RKO (cell line): ENCODE data around the gene USP9Y.

Experiments used
- DNase-seq: peaks from one replicate; pipeline ENCODE4 v3.0.0-alpha.2; 2016; ENCODE audit warnings: low spot score

USP9Y gene

GRCh38 chrY:12765976-12766375 lies 64.9 kb downstream of the USP9Y start:
- DNase-seq, result no peak

GRCh38 chrY:12784521-12784920 lies 83.5 kb downstream of the USP9Y start:
- no peak for DNase-seq

- DNase-seq, result no peak
Observed at GRCh38 chrY:12793999-12794398, 93.0 kb downstream of the USP9Y start.

- no peak for DNase-seq
Observed at GRCh38 chrY:12808046-12808445, 107.0 kb downstream of the USP9Y start.

GRCh38 chrY:12809034-12809433 lies 108.0 kb downstream of the USP9Y start:
- no peak for DNase-seq

GRCh38 chrY:12823408-12823807 lies 122.4 kb downstream of the USP9Y start:
- no peak for DNase-seq

GRCh38 chrY:12826791-12827190 lies 125.8 kb downstream of the USP9Y start:
- DNase-seq, result no peak

GRCh38 chrY:12833284-12833683 lies 132.3 kb downstream of the USP9Y start:
- DNase-seq, result no peak

GRCh38 chrY:12837550-12837949 lies 136.5 kb downstream of the USP9Y start:
- DNase-seq, result no peak

GRCh38 chrY:12841368-12841767 lies 140.3 kb downstream of the USP9Y start:
- no peak for DNase-seq

- DNase-seq, result no peak
Observed at GRCh38 chrY:12846793-12847192, 145.8 kb downstream of the USP9Y start.

GRCh38 chrY:12855791-12856275 lies 154.8 kb downstream of the USP9Y start:
- DNase-seq, result no peak

- DNase-seq, result no peak
Observed at GRCh38 chrY:12867960-12868359, 166.9 kb downstream of the USP9Y start.

- DNase-seq, result no peak
Observed at GRCh38 chrY:12896973-12897372, 195.9 kb downstream of the USP9Y start.

GRCh38 chrY:12898604-12899003 lies 197.6 kb downstream of the USP9Y start:
- DNase-seq, result no peak

GRCh38 chrY:12904618-12905516 lies 203.8 kb downstream of the USP9Y start, which contains the start of gene DDX3Y:
Gene DDX3Y, plus strand, starts transcription at chrY:12904868. Its CDS starts 69 bp downstream, at chrY:12904937.
- no peak for DNase-seq

- DNase-seq, result no peak
Observed at GRCh38 chrY:12905517-12905872, 204.5 kb downstream of the USP9Y start.

- no peak for DNase-seq
Observed at GRCh38 chrY:12905895-12906294, 204.9 kb downstream of the USP9Y start.
